SU-DHL-6 (cell line): ENCODE measurements around the gene DKKL1.
A peak's percentile ranks its signal among the peaks of the same experiment; 100 is the strongest.

Experiments
- H2AFZ ChIP-seq: fragments of 200-600 bp; sonication (generic); 2 replicates; pipeline ENCODE4 v1.6.1; 2014; ENCODE audit warnings: low read depth, mild to moderate bottlenecking, moderate library complexity, mixed read lengths, antibody characterized with exemption, low read length; ENCODE audit not compliant: severe bottlenecking
- H3F3A ChIP-seq: fragments of 200-600 bp; shearing (Covaris generic); 2 replicates; pipeline ENCODE4 v1.6.0; 2016; ENCODE audit warnings: antibody characterized with exemption, mild to moderate bottlenecking; ENCODE audit not compliant: insufficient read depth
- H3K27ac ChIP-seq: fragments of 200-600 bp; sonication (generic); 2 replicates; pipeline ENCODE4 v1.5.1; 2016; ENCODE audit warnings: low read depth, mild to moderate bottlenecking, low read length, moderate library complexity, mixed read lengths
- H3K27me3 ChIP-seq: fragments of 200-600 bp; sonication (generic), shearing (Covaris generic); 2 replicates; pipeline ENCODE4 v1.6.0; 2014; ENCODE audit warnings: mild to moderate bottlenecking, low read length
- H3K36me3 ChIP-seq: fragments of 200-600 bp; sonication (generic); 2 replicates; pipeline ENCODE4 v1.6.1; 2014; ENCODE audit warnings: mild to moderate bottlenecking, low read length, mixed read lengths
- H3K4me2 ChIP-seq: fragments of 300-600, 200-600 bp; shearing (Covaris generic), sonication (generic); 2 replicates; pipeline ENCODE4 v1.6.0; 2014; ENCODE audit warnings: low read length, low read depth, mild to moderate bottlenecking; ENCODE audit not compliant: poor library complexity, severe bottlenecking
- H3K4me3 ChIP-seq: fragments of 200-600 bp; sonication (generic); 2 replicates; pipeline ENCODE4 v1.5.1; 2014; ENCODE audit warnings: antibody characterized with exemption, low read length, mild to moderate bottlenecking, mixed read lengths; ENCODE audit not compliant: insufficient read depth, poor library complexity, severe bottlenecking
- H3K79me2 ChIP-seq: fragments of 200-600 bp; sonication (generic); 2 replicates; pipeline ENCODE4 v1.6.1; 2014; ENCODE audit warnings: mild to moderate bottlenecking, low read length, moderate library complexity; ENCODE audit not compliant: insufficient read depth
- H3K9ac ChIP-seq: fragments of 200-600 bp; sonication (generic); 2 replicates; pipeline ENCODE4 v1.7.0; 2014; ENCODE audit warnings: mild to moderate bottlenecking, low read length
- H3K9me2 ChIP-seq: fragments of 200-600 bp; sonication (generic); replicated peaks from 2 replicates; pipeline ENCODE4 v1.6.1; 2014; ENCODE audit warnings: low read length; ENCODE audit not compliant: insufficient read depth
- H3K9me3 ChIP-seq: fragments of 200-600 bp; sonication (generic); 2 replicates; pipeline ENCODE4 v1.6.1; 2014; ENCODE audit warnings: low read length, mixed read lengths; ENCODE audit not compliant: insufficient read depth
- H4K20me1 ChIP-seq: fragments of 200-600 bp; sonication (generic); 2 replicates; pipeline ENCODE4 v1.6.1; 2014; ENCODE audit warnings: low read depth, mild to moderate bottlenecking, antibody characterized with exemption, low read length, moderate library complexity, mixed read lengths
- CTCF ChIP-seq: fragments of 200-600 bp; sonication (generic); IDR thresholded peaks from one replicate; pipeline ENCODE4 v1.5.1; 2017; ENCODE audit warnings: antibody characterized with exemption, mild to moderate bottlenecking, low read length, moderate library complexity; ENCODE audit not compliant: insufficient read depth, poor library complexity, severe bottlenecking
- EZH2phosphoT487 ChIP-seq: fragments of 200-600 bp; sonication (generic), shearing (Covaris generic); conservative IDR thresholded peaks from 2 replicates; pipeline ENCODE4 v1.6.1; 2018; ENCODE audit warnings: mild to moderate bottlenecking, antibody characterized with exemption, low read length, moderate library complexity, mixed read lengths

Gene DKKL1

GRCh38 chr19:49403404-49404187 is 39.9 kb downstream of the DKKL1 start:
- no peak overlapping the region for H3K9ac ChIP-seq

GRCh38 chr19:49407079-49407478 is 43.4 kb downstream of the DKKL1 start:
- Histone ChIP-seq H3K9me3 (no peaks in the 10 kb centered on the region), H3K27ac (no peak overlapping the region), H3K27me3 (no peaks in the 10 kb centered on the region), H3K4me2 (no peak overlapping the region), H3K9me2 (no peaks in the 10 kb centered on the region), H3K9ac (no peak overlapping the region), H4K20me1 (no peaks in the 10 kb centered on the region), H3K79me2 (no peaks in the 10 kb centered on the region), H3F3A (no peaks in the 10 kb centered on the region), H3K36me3 (no peaks in the 10 kb centered on the region), H3K4me3 (no peak overlapping the region), H2AFZ (no peak overlapping the region)
- TF ChIP-seq EZH2phosphoT487 (no peak), CTCF (no peak)

More at GRCh38 chr19:49403404-49404187, 39.9 kb downstream of the DKKL1 start:
- Histone ChIP-seq H3K9me3 (no peaks in the 10 kb centered on the region), H3K4me2 (no peak overlapping the region), H3F3A (no peaks in the 10 kb centered on the region), H4K20me1 (no peaks in the 10 kb centered on the region), H3K79me2 (no peaks in the 10 kb centered on the region), H3K36me3 (no peaks in the 10 kb centered on the region), H3K27ac (no peak overlapping the region), H2AFZ (peak overlapping the region; percentile 41), H3K9me2 (no peaks in the 10 kb centered on the region), H3K4me3 (no peak overlapping the region), H3K27me3 (no peaks in the 10 kb centered on the region)
- no peak for TF ChIP-seq EZH2phosphoT487
- no peak for TF ChIP-seq CTCF

- Histone ChIP-seq H3K36me3 (no peaks in the 10 kb centered on the region), H3K9me3 (no peaks in the 10 kb centered on the region), H3K27me3 (no peaks in the 10 kb centered on the region), H3K9me2 (no peaks in the 10 kb centered on the region), H3F3A (no peaks in the 10 kb centered on the region), H4K20me1 (no peaks in the 10 kb centered on the region), H3K79me2 (no peaks in the 10 kb centered on the region), H3K4me3 (no peak overlapping the region), H3K27ac (no peak overlapping the region), H2AFZ (no peak overlapping the region), H3K4me2 (no peak overlapping the region), H3K9ac (no peak overlapping the region)
- TF ChIP-seq CTCF = no peak
- TF ChIP-seq EZH2phosphoT487 = no peak
These were observed 43.9 kb downstream of the DKKL1 start for GRCh38 chr19:49407482-49408015.
